Ovary (tissue), 3 donors: ENCODE measurements around the gene CRTC1.

ENCODE experiments used
- POLR2A ChIP-seq: fragments of 450-650 bp; IDR thresholded peaks from one replicate; pipeline ENCODE4 v1.6.1; 2017; ENCODE audit warnings: antibody characterized with exemption, mild to moderate bottlenecking, moderate library complexity
- TF ChIP-seq, protein P1 (sequence below), 3 donors: fragments of 450-650 bp in 2 of 3; fragments of 200-600 bp in 1 of 3; IDR thresholded peaks; one replicate each; pipeline versions ENCODE4 v1.5.1 to v1.8.0; 2016 to 2022; ENCODE audit warnings: antibody characterized with exemption in 3 of 3, mild to moderate bottlenecking in 1 of 3
- donor health status: DM: no; HTN: no; CAD: no.

DNA sequence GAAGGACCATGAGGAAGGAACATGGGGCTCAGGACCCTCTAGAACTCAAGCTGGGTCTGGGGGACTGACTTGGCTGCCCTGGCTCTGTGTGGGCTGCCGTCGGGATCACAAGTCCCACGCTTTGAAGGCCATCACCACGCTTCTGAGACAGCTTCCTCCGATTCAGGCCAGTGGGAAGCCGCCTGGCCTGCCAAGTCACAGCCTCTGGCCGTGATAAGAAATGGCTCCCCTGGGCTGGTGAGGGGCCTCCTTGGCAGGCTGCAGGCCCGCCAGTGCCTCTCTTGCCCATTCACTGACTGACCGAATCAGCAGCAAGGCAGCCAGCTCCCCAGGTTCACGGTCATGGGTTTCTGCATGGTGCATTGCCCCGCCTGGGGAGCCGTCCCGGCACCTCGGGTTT is 58.8 kb downstream of the CRTC1 start:
- TF ChIP-seq, protein P1, sequence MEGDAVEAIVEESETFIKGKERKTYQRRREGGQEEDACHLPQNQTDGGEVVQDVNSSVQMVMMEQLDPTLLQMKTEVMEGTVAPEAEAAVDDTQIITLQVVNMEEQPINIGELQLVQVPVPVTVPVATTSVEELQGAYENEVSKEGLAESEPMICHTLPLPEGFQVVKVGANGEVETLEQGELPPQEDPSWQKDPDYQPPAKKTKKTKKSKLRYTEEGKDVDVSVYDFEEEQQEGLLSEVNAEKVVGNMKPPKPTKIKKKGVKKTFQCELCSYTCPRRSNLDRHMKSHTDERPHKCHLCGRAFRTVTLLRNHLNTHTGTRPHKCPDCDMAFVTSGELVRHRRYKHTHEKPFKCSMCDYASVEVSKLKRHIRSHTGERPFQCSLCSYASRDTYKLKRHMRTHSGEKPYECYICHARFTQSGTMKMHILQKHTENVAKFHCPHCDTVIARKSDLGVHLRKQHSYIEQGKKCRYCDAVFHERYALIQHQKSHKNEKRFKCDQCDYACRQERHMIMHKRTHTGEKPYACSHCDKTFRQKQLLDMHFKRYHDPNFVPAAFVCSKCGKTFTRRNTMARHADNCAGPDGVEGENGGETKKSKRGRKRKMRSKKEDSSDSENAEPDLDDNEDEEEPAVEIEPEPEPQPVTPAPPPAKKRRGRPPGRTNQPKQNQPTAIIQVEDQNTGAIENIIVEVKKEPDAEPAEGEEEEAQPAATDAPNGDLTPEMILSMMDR (IDR thresholded peaks at IDR 0.05): no peak
- no peak for TF ChIP-seq POLR2A
